OCI-LY3 (cell line): ENCODE data around the gene ZNF423.

Experiments used
- H2AFZ ChIP-seq: fragments of 200-600, 300-600 bp; shearing (Covaris generic); 2 replicates; pipeline ENCODE4 v1.6.0; 2014; ENCODE audit warnings: antibody characterized with exemption, low read depth, low read length
- H3K27ac ChIP-seq: fragments of 200-600, 300-600 bp; sonication (generic); 2 replicates; pipeline ENCODE4 v1.5.1; 2014; ENCODE audit warnings: mild to moderate bottlenecking, low read length, moderate library complexity, mixed read lengths
- H3K27me3 ChIP-seq: fragments of 200-600, 300-600 bp; sonication (generic); 2 replicates; pipeline ENCODE4 v1.6.1; 2014; ENCODE audit warnings: low read depth, low read length, mixed read lengths
- H3K36me3 ChIP-seq: fragments of 200-600, 300-600 bp; sonication (generic); replicated peaks from 2 replicates; pipeline ENCODE3; 2014; ENCODE audit warnings: low read depth, low read length, mixed read lengths
- H3K4me1 ChIP-seq: fragments of 300-600, 200-600 bp; sonication (generic); 2 replicates; pipeline ENCODE4 v1.6.1; 2014; ENCODE audit warnings: low read length, mixed read lengths
- H3K4me2 ChIP-seq: fragments of 200-600, 300-600 bp; sonication (generic); 2 replicates; pipeline ENCODE4 v1.6.1; 2014; ENCODE audit warnings: low read length, mixed read lengths
- H3K4me3 ChIP-seq: fragments of 300-600, 200-600 bp; sonication (generic); 2 replicates; pipeline ENCODE4 v1.5.1; 2014; ENCODE audit warnings: antibody characterized with exemption, mild to moderate bottlenecking, low read length, moderate library complexity
- H3K79me2 ChIP-seq: fragments of 300-600, 200-600 bp; shearing (Covaris generic); 2 replicates; pipeline ENCODE4 v1.6.1; 2014; ENCODE audit warnings: mild to moderate bottlenecking, low read length, mixed read lengths
- H3K9ac ChIP-seq: fragments of 300-600, 200-600 bp; shearing (Covaris generic); 2 replicates; pipeline ENCODE4 v1.6.0; 2014; ENCODE audit warnings: mild to moderate bottlenecking, low read length, moderate library complexity
- H3K9me3 ChIP-seq: fragments of 200-600, 300-600 bp; shearing (Covaris generic); 2 replicates; pipeline ENCODE4 v1.6.1; 2014; ENCODE audit warnings: low read length, mixed read lengths; ENCODE audit not compliant: insufficient read depth
- H4K20me1 ChIP-seq: fragments of 200-600, 300-600 bp; sonication (generic); 2 replicates; pipeline ENCODE4 v1.6.1; 2016; ENCODE audit warnings: low read length, mixed read lengths; ENCODE audit not compliant: insufficient read depth
- CTCF ChIP-seq: fragments of 200-600, 300-600 bp; sonication (generic); IDR thresholded peaks from 2 replicates; pipeline ENCODE4 v1.5.1; 2014; ENCODE audit warnings: antibody characterized with exemption, low read length, low read depth
- EZH2phosphoT487 ChIP-seq: fragments of 200-600 bp; shearing (Covaris generic); IDR thresholded peaks from 2 replicates; pipeline ENCODE4 v1.6.1; 2018; ENCODE audit warnings: antibody characterized with exemption, mixed run types, low read depth

The ZNF423 gene

GRCh38 chr16:49855822-49856671 lies at the start of gene ZNF423:
Gene ZNF423 (minus strand): TSS chr16:49856112. CDS start chr16:49855774, 338 bp downstream.
- H3K9me3 ChIP-seq, result no peaks in the 10 kb centered on the region
- no peak for TF ChIP-seq CTCF
- TF ChIP-seq EZH2phosphoT487, result no peak
- peak within 1 kb of the TSS; percentile 64 for H3K9ac ChIP-seq
- H3K4me2 ChIP-seq, result peak within 1 kb of the TSS; percentile 75
- H3K36me3 ChIP-seq, result no peaks in the 10 kb centered on the region
- H3K27ac ChIP-seq, result no peak within 1 kb of the TSS
- H3K79me2 ChIP-seq, result no peaks in the 10 kb centered on the region
- peaks cover 39% of the 10 kb centered on the region for H3K27me3 ChIP-seq
- peak within 1 kb of the TSS; percentile 77; the same call in 1 of the 2 replicates for H2AFZ ChIP-seq
- no peaks in the 10 kb centered on the region for H3K4me1 ChIP-seq
- peak within 1 kb of the TSS; percentile 86 for H3K4me3 ChIP-seq
- 0 out of 2 replicates have a peak, but pooled peaks cover 5% of the 10 kb centered on the region for H4K20me1 ChIP-seq

DNA sequence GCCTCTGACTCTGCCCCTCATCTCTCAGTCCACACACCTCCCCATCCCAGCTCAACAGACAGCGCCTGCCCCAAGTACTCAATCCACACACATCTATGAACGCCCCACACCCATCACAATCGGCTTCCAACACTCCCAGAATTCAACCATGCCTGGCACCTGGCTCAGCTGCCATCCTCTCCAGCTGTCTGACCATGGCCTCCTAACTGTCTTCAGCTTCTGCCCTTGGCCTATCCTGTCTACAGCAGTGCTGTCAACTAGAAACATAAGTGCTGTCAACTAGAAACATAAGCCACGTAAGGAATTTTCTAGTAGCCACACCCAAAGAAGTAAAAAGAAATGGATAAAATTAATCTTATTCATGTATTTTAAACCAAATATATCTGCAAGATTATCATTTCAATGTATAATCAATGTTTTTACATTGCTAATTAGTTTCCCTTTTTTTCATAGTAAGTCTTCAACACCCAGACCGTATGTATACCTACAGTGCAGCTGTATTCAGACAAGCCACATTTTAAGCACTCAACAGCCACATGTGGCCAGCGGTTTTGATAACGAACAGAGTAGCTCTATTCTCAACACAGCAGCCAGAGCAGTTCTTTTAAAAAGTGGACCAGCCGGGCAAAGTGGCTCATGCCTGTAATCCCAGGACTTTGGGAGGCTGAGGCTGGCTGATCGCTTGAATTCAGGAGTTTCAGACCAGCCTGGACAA lies 48.6 kb upstream of the ZNF423 start:
- Histone ChIP-seq H3K79me2 (no peaks in the 10 kb centered on the region), H3K4me2 (no peak overlapping the region), H4K20me1 (0 out of 2 replicates have a peak, but pooled peaks cover 2% of the 10 kb centered on the region), H3K36me3 (no peaks in the 10 kb centered on the region), H3K9ac (no peak overlapping the region), H3K9me3 (no peaks in the 10 kb centered on the region), H3K4me3 (no peak overlapping the region), H2AFZ (no peak overlapping the region), H3K27ac (no peak overlapping the region), H3K27me3 (peaks cover 3% of the 10 kb centered on the region), H3K4me1 (peaks cover 7% of the 10 kb centered on the region)
- no peak for TF ChIP-seq CTCF
- no peak for TF ChIP-seq EZH2phosphoT487

DNA sequence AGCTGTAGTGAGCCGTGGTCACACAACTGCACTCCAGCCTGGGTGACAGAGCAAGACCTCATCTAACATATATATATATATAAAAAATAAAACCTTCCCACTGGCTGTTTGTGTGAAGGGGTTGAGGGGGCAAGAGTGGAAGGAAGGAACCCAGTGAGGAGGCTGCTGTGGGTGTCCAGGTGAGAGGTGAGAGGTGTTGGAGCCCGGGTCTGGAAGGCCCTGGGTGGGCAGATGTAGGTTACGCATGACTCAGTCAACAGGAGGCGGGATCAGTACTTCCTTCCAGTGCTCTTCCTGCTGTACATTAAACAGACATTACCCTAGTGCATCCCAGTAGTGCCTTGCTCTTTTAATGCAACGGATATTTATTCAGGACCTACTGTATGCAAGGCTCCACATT lies 47.0 kb upstream of the ZNF423 start:
- no peak for TF ChIP-seq EZH2phosphoT487
- TF ChIP-seq CTCF, result no peak
- H3K79me2 ChIP-seq, result no peaks in the 10 kb centered on the region

DNA sequence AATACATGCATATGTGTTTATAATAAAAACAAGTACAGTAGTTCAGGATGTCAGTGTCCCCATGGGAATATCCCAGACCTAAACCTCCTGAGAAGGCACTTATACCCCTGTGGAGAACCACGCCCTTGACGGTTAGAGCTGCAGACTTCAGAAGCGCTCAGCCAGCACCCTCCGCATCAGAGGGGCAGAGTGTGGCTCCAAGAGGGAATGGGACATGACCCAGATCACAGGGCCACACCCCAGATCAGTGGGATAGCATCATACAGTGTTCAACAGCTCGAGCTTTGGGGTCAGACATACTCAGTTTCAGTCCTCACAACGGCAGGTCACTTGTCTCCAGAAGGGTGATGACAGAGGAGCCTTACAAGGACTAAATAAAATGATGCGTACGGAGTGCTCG lies 45.8 kb upstream of the ZNF423 start:
- Histone ChIP-seq H3K36me3 (no peaks in the 10 kb centered on the region), H3K79me2 (no peaks in the 10 kb centered on the region), H3K4me3 (no peak overlapping the region), H3K9me3 (no peaks in the 10 kb centered on the region), H4K20me1 (0 out of 2 replicates have a peak, but pooled peaks cover 2% of the 10 kb centered on the region), H3K9ac (no peak overlapping the region), H3K27ac (no peak overlapping the region), H3K4me1 (peaks cover 7% of the 10 kb centered on the region), H2AFZ (no peak overlapping the region), H3K4me2 (no peak overlapping the region), H3K27me3 (peaks cover 11% of the 10 kb centered on the region)
- TF ChIP-seq EZH2phosphoT487 (no peak), CTCF (no peak)

More for the DNA sequence above, 47.0 kb upstream of the ZNF423 start:
- no peak overlapping the region for H3K4me2 ChIP-seq
- 0 out of 2 replicates have a peak, but pooled peaks cover 2% of the 10 kb centered on the region for H4K20me1 ChIP-seq
- H3K9ac ChIP-seq, result no peak overlapping the region
- no peaks in the 10 kb centered on the region for H3K9me3 ChIP-seq
- H3K36me3 ChIP-seq, result no peaks in the 10 kb centered on the region
- peaks cover 5% of the 10 kb centered on the region for H3K27me3 ChIP-seq
- peaks cover 7% of the 10 kb centered on the region for H3K4me1 ChIP-seq
- no peak overlapping the region for H3K4me3 ChIP-seq
- no peak overlapping the region for H2AFZ ChIP-seq
- no peak overlapping the region for H3K27ac ChIP-seq
